GM10266 (cell line): ENCODE data around the gene CCL19.
"Not testable (repeated sequence)": the region's sequence is repeated elsewhere in the genome, so short reads cannot be mapped to it uniquely, and the experiment has no call there.

ENCODE experiments used
- DNase-seq: peaks from one replicate; pipeline ENCODE4 v3.0.0; 2012; ENCODE audit errors: extremely low spot score
- TF ChIP-seq, protein P1 (sequence below): IDR thresholded peaks from 2 replicates; pipeline ENCODE4 v1.5.1; 2012; ENCODE audit warnings: mild to moderate bottlenecking, low read depth; ENCODE audit not compliant: control insufficient read depth, insufficient read depth; ENCODE audit errors: missing control alignments

CCL19 gene

DNA sequence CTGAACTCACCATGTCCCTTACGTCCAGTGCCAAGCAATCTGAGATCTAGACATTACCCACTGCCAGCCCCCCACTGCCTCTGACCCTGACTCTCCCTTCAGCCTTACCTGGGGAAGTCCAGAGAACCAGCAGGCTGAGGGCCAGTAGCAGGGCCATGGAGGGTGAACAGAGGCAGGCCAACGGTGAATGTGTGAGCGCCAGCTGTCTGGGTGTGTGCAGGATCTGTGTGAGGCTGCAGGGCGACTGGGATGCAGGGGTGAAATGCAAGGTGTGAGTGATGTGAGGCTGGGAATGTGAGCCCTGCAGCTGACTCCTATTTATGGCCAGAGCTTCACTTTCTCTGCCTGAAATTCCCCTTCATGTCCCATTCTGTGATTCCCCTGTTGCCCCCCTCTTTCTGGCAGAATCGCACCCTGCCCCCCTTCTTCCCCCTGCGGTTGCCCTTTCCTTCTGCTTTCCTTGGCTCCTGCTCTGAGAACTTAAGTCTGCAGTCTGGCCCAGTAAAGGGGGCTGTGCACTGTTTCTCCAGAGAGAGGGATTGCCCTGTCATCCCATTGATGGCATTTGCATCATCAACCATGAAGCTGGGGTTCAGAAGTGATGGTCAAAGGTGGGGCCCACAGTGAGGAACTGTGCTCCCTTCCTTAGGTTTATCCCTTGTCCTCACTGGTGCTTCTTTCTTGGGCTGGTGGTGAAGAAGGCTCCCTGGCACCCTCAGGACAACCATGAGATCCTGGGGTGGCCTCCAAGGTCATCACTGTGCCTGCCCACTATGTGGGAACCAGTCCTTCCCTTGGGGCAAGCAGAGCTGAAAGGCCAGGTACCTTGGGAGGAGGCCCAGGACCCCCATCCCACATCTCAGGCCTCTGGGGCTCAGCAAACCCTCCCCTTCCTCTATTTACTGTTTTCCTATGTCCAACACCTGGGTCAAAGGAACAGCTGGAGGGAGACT is at the start of gene CCL19:
CCL19 (minus strand) TSS at position 294 of the 953 bp plus-strand sequence; CDS start at position 157, 137 bp downstream.
- no peak for DNase-seq
- TF ChIP-seq, protein P1, sequence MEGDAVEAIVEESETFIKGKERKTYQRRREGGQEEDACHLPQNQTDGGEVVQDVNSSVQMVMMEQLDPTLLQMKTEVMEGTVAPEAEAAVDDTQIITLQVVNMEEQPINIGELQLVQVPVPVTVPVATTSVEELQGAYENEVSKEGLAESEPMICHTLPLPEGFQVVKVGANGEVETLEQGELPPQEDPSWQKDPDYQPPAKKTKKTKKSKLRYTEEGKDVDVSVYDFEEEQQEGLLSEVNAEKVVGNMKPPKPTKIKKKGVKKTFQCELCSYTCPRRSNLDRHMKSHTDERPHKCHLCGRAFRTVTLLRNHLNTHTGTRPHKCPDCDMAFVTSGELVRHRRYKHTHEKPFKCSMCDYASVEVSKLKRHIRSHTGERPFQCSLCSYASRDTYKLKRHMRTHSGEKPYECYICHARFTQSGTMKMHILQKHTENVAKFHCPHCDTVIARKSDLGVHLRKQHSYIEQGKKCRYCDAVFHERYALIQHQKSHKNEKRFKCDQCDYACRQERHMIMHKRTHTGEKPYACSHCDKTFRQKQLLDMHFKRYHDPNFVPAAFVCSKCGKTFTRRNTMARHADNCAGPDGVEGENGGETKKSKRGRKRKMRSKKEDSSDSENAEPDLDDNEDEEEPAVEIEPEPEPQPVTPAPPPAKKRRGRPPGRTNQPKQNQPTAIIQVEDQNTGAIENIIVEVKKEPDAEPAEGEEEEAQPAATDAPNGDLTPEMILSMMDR: no peak

DNA sequence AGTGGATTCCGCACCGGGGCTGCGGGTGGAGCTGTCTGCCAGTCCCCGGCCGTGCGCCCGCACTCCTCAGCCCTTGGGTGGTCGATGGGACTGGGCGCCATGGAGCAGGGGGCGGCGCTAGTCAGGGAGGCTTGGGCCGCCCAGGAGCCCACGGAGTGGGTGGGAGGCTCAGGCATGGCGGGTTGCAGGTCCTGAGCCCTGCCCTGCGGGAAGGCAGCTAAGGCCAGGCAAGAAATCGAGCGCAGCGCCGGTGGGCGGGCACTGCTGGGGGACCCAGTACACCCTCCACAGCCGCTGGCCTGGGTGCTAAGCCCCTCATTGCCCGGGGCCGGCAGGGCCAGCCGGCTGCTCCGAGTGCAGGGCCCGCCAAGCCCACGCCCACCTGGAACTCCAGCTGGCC is 49.1 kb upstream of the CCL19 start:
- DNase-seq: not testable (repeated sequence)

DNA sequence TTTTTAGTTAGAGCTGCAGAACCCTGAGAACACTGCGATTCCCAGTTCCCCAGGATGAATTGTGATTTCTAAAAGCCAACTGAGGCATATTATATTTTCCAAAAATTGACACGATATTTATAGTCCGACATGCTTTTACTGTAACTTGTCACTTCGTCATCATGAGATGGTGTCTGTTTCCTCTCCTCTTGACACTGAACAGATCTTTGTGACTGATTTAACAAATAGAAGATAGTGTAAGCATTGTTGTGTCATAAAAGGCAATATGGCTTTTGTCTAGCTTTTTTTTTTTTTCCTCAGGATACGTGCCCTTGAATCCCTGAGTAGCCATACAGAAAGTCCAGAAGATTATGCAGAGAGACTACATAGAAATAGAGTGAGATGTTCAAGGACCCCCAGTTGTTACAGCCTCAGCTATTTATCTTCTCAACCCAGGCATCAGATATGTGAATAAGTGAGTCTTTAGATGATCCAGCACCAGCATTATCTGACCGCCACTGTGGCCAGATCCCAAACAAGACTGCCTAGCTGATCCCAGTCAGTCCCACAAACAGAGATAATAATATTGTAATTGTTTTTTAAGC is 46.7 kb upstream of the CCL19 start:
- TF ChIP-seq, protein P1: no peak
- DNase-seq: no peak

- TF ChIP-seq, protein P1: no peak
- DNase-seq: no peak
These were observed 43.6 kb upstream of the CCL19 start for GRCh38 chr9:34734720-34735119.

GRCh38 chr9:34732886-34733285 is 41.8 kb upstream of the CCL19 start:
- DNase-seq: no peak
- TF ChIP-seq, protein P1: no peak

DNA sequence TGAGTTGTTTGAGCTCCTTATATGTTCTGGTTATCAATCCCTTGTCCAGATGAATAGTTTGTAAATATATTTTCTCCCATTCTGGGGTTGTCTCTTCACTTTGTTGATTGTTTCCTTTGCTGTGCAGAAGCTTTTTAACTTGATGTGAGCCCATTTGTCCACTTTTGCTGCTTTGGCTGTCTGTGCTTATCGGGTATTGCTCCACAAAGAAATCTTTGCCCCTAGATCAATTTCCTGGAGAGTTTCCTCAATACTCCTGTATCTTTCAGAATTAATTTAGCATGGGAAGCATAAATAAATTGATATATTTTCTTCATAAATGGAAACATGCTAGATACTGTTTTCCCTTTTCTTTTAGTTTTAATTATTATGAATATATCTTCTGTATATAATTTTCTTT is 41.4 kb upstream of the CCL19 start:
- TF ChIP-seq, protein P1: no peak
- no peak for DNase-seq

GRCh38 chr9:34723141-34723540 is 32.1 kb upstream of the CCL19 start:
- DNase-seq: no peak
- TF ChIP-seq, protein P1: no peak

GRCh38 chr9:34719769-34720025 is 28.6 kb upstream of the CCL19 start:
- not testable (repeated sequence) for DNase-seq
